Activated B cell treated with CpG ODN at 0.5 μM for 24 hours (primary cell): Measurements from ENCODE around the gene YAF2. TPM values are rescaled to one million over a fixed set of nuclear protein-coding genes. Genes with fewer than 3 reads are reported as not detected.

Source experiments
- ATAC-seq: fragments of 200-7000 bp; cut with Tn5 transposase; one replicate; pipeline ENCODE4 v1.10.0; 2021; ENCODE audit warnings: low read depth, mild to moderate bottlenecking, moderate library complexity
- CTCF ChIA-PET: fragments of 350-600 bp; sonication (Branson Sonifier 250); formaldehyde crosslinking; loops from one replicate; lab custom pipeline; 2021; ENCODE audit warnings: antibody characterized with exemption; lab: Charles Lee
- POLR2A ChIA-PET: fragments of 350-600 bp; sonication (Branson Sonifier 250); formaldehyde crosslinking; loops from one replicate; lab custom pipeline; 2021; ENCODE audit warnings: antibody characterized with exemption; lab: Charles Lee
- DNase-seq: peaks from one replicate; pipeline ENCODE4 v3.0.0; 2022
- H3K27ac Mint-ChIP-seq: one replicate; pipeline ENCODE4 v1.8.0; 2020; ENCODE audit warnings: mixed read lengths
- H3K27me3 Mint-ChIP-seq: one replicate; pipeline ENCODE4 v1.8.0; 2021; ENCODE audit warnings: mixed read lengths
- H3K36me3 Mint-ChIP-seq: one replicate; pipeline ENCODE4 v1.8.0; 2021; ENCODE audit warnings: low read depth, mixed read lengths
- H3K4me1 Mint-ChIP-seq: one replicate; pipeline ENCODE4 v1.8.0; 2021; ENCODE audit warnings: mixed read lengths
- H3K4me3 Mint-ChIP-seq: one replicate; pipeline ENCODE4 v1.8.0; 2020; ENCODE audit warnings: mild to moderate bottlenecking, mixed read lengths
- H3K9me3 Mint-ChIP-seq: one replicate; pipeline ENCODE4 v1.8.0; 2020; ENCODE audit warnings: mixed read lengths
- CTCF ChIP-seq: fragments of 200-600 bp; IDR thresholded peaks from one replicate; pipeline ENCODE4 v1.8.0; 2022; ENCODE audit warnings: antibody characterized with exemption, mild to moderate bottlenecking
- intact Hi-C: fragments of 100-400 bp; cut with micrococcal nuclease; formaldehyde crosslinking; loops from one replicate; pipeline ENCODE4 v1.15.1; 2024
- total RNA-seq: library from RNA; stranded (reverse); gene quantifications from 2 replicates; pipeline ENCODE4 v1.2.3, GENCODE V29; 2022

Gene YAF2
- total RNA-seq, 1 donor from 2014 or later, result 38.5 TPM

- H3K27ac Mint-ChIP-seq, result peak overlapping the region; percentile 81
- intact Hi-C loops, result loop anchor here (1.0 to 10.0 kb wide), 10 partner anchors 51 to 1567 kb away; partner anchors contain the start of genes GXYLT1, IRAK4, PPHLN1 and PUS7L
- CTCF ChIA-PET, result no interaction called here
- DNase-seq, result no peak
- POLR2A ChIA-PET, result interaction anchor here (1.0 to 1.4 kb wide), 3 partner anchors 88 to 1512 kb away, joined by 3 to 6 read pairs (median 5); partner anchors contain the start of genes GXYLT1, PPHLN1 and ZCRB1
- no peaks in the 10 kb centered on the region for H3K27me3 Mint-ChIP-seq
- ATAC-seq, result peak; percentile 38
- no peak for TF ChIP-seq CTCF
- H3K9me3 Mint-ChIP-seq, result no peaks in the 10 kb centered on the region
- H3K4me3 Mint-ChIP-seq, result peak overlapping the region; percentile 90
- peaks cover 25% of the 10 kb centered on the region for H3K36me3 Mint-ChIP-seq
- H3K4me1 Mint-ChIP-seq, result peaks cover 32% of the 10 kb centered on the region
These were observed 202 bp downstream of the YAF2 start for GRCh38 chr12:42237853-42238239.

- ATAC-seq (peak; percentile 78), DNase-seq (peak; percentile 69)
- Mint-ChIP-seq H3K4me3 (peak overlapping the region; percentile 93), H3K27ac (peak overlapping the region; percentile 92), H3K9me3 (no peaks in the 10 kb centered on the region), H3K27me3 (no peaks in the 10 kb centered on the region), H3K36me3 (peaks cover 30% of the 10 kb centered on the region), H3K4me1 (peaks cover 37% of the 10 kb centered on the region)
- ChIA-PET CTCF (no interaction called here), POLR2A (interaction anchor here (1.0 to 1.4 kb wide), 2 partner anchors 89 to 92 kb away, joined by 5 to 6 read pairs; partner anchors contain the start of genes GXYLT1, PPHLN1 and ZCRB1)
- TF ChIP-seq CTCF, result no peak
- intact Hi-C loops, result loop anchor here (1.0 to 10.0 kb wide), 5 partner anchors 50 to 1568 kb away; partner anchors contain the start of genes PPHLN1, TWF1 and ZCRB1
These were observed 796 bp downstream of the YAF2 start for GRCh38 chr12:42237052-42237852.

GRCh38 chr12:42236017-42236416 lies 2.0 kb downstream of the YAF2 start:
- DNase-seq (no peak), ATAC-seq (no peak)
- ChIA-PET CTCF (no interaction called here), POLR2A (no interaction called here)
- Mint-ChIP-seq H3K27ac (no peak overlapping the region), H3K27me3 (no peaks in the 10 kb centered on the region), H3K4me3 (no peak overlapping the region), H3K36me3 (peaks cover 30% of the 10 kb centered on the region), H3K9me3 (no peaks in the 10 kb centered on the region), H3K4me1 (peaks cover 40% of the 10 kb centered on the region)
- no peak for TF ChIP-seq CTCF
- intact Hi-C loops, result loop anchor here (2.0 to 10.0 kb wide), 4 partner anchors 49 to 1569 kb away; partner anchors contain the start of gene TWF1

- no peak overlapping the region for H3K27ac Mint-ChIP-seq
- intact Hi-C loops, result loop anchor here (5.0 to 10.0 kb wide), 3 partner anchors 48 to 1569 kb away; partner anchors contain the start of gene TWF1
- no peak for DNase-seq
These were observed 2.6 kb downstream of the YAF2 start for GRCh38 chr12:42235426-42235825.

More at GRCh38 chr12:42235426-42235825, 2.6 kb downstream of the YAF2 start:
- Mint-ChIP-seq H3K27me3 (no peaks in the 10 kb centered on the region), H3K4me3 (no peak overlapping the region), H3K9me3 (no peaks in the 10 kb centered on the region), H3K4me1 (peaks cover 43% of the 10 kb centered on the region), H3K36me3 (peaks cover 33% of the 10 kb centered on the region)
- CTCF ChIA-PET, result no interaction called here
- no peak for ATAC-seq
- POLR2A ChIA-PET, result no interaction called here
- TF ChIP-seq CTCF, result no peak
